HG03060 (cell line): ENCODE results near the gene EEFSEC.

Experiments
- ATAC-seq: cut with Tn5 transposase; IDR thresholded peaks from one replicate; pipeline ENCODE4 v1.9.1; 2021; ENCODE audit warnings: low read depth, moderate number of reproducible peaks; ENCODE audit not compliant: unreplicated experiment

EEFSEC gene

GRCh38 chr3:128239304-128239703 is 86.0 kb downstream of the EEFSEC start:
- ATAC-seq = no peak

- no peak for ATAC-seq
Measured at GRCh38 chr3:128240232-128240631, 87.0 kb downstream of the EEFSEC start.

GRCh38 chr3:128241741-128242140 is 88.5 kb downstream of the EEFSEC start:
- no peak for ATAC-seq

GRCh38 chr3:128242818-128243601 is 89.7 kb downstream of the EEFSEC start:
- no peak for ATAC-seq

GRCh38 chr3:128243602-128244504 is 90.6 kb downstream of the EEFSEC start:
- ATAC-seq = no peak

GRCh38 chr3:128245460-128245859 is 92.2 kb downstream of the EEFSEC start:
- ATAC-seq = no peak

- no peak for ATAC-seq
Measured at GRCh38 chr3:128247666-128248409, 94.6 kb downstream of the EEFSEC start.

GRCh38 chr3:128252083-128252482 is 98.8 kb downstream of the EEFSEC start:
- ATAC-seq = no peak

- no peak for ATAC-seq
Measured at GRCh38 chr3:128253150-128253549, 99.9 kb downstream of the EEFSEC start.

- no peak for ATAC-seq
Measured at GRCh38 chr3:128254066-128254590, 100.8 kb downstream of the EEFSEC start.

- ATAC-seq = no peak
Measured at GRCh38 chr3:128254967-128255366, 101.7 kb downstream of the EEFSEC start.

- ATAC-seq = no peak
Measured at GRCh38 chr3:128256131-128256530, 102.8 kb downstream of the EEFSEC start.

- no peak for ATAC-seq
Measured at GRCh38 chr3:128257632-128258031, 104.4 kb downstream of the EEFSEC start.

- ATAC-seq = no peak
Measured at GRCh38 chr3:128260275-128260674, 107.0 kb downstream of the EEFSEC start.

- no peak for ATAC-seq
Measured at GRCh38 chr3:128262457-128262856, 109.2 kb downstream of the EEFSEC start.

GRCh38 chr3:128263118-128263517 is 109.8 kb downstream of the EEFSEC start:
- ATAC-seq = no peak

GRCh38 chr3:128263946-128264345 is 110.7 kb downstream of the EEFSEC start:
- ATAC-seq = no peak

- no peak for ATAC-seq
Measured at GRCh38 chr3:128266453-128266852, 113.2 kb downstream of the EEFSEC start.

- no peak for ATAC-seq
Measured at GRCh38 chr3:128267541-128267940, 114.3 kb downstream of the EEFSEC start.

GRCh38 chr3:128269006-128269775 is 115.9 kb downstream of the EEFSEC start:
- ATAC-seq = no peak
